Tibial artery (tissue), 4 donors: ENCODE measurements around the gene TRIM66.

ENCODE experiments used
- DNase-seq, 2 donors: peaks; one replicate each; pipeline ENCODE4 v3.0.0-alpha.2; 2019
- H3K27ac ChIP-seq, 2 donors: fragments of 200-600 bp; sonication (generic) in 1 of 2; 1 replicate in 1 of 2; 2 replicates in 1 of 2; pipeline ENCODE4 v1.5.1; 2018 to 2019; ENCODE audit warnings: mild to moderate bottlenecking in 1 of 2
- H3K27me3 ChIP-seq, 2 donors: fragments of 200-600 bp; sonication (generic) in 1 of 2; one replicate each; pipeline versions ENCODE4 v1.5.1 to v1.6.0; 2016 to 2019
- H3K36me3 ChIP-seq, 3 donors: fragments of 200-600 bp; sonication (generic) in 2 of 3; one replicate each; pipeline ENCODE4 v1.5.1; 2016 to 2019; ENCODE audit warnings: mild to moderate bottlenecking in 2 of 3
- H3K4me1 ChIP-seq, 4 donors: fragments of 200-600 bp; sonication (generic) in 2 of 4; 1 replicate in 3 of 4; 2 replicates in 1 of 4; pipeline ENCODE4 v1.5.1; 2016 to 2019
- H3K4me3 ChIP-seq, 2 donors: fragments of 200-600 bp; sonication (generic) in 1 of 2; 1 replicate in 1 of 2; 2 replicates in 1 of 2; pipeline ENCODE4 v1.5.1; 2018 to 2019; ENCODE audit warnings: mild to moderate bottlenecking in 2 of 2
- H3K9me3 ChIP-seq, 3 donors: fragments of 200-600 bp; sonication (generic) in 1 of 3; one replicate each; pipeline ENCODE4 v1.5.1; 2016 to 2019
- intact Hi-C: fragments of 100-400 bp; cut with DNase I; formaldehyde crosslinking; loops from one replicate; pipeline ENCODE4 v1.15.0; 2023; ENCODE audit warnings: low total_unique reads
- TF ChIP-seq, protein P1 (sequence below), 2 experiments: fragments of 200-600 bp in 1 of 2; fragments of 450-650 bp in 1 of 2; IDR thresholded peaks; one replicate each; pipeline ENCODE4 v1.5.1; 2017 to 2019; ENCODE audit warnings: antibody characterized with exemption in 2 of 2, mild to moderate bottlenecking in 1 of 2, moderate library complexity in 1 of 2

Gene TRIM66

DNA sequence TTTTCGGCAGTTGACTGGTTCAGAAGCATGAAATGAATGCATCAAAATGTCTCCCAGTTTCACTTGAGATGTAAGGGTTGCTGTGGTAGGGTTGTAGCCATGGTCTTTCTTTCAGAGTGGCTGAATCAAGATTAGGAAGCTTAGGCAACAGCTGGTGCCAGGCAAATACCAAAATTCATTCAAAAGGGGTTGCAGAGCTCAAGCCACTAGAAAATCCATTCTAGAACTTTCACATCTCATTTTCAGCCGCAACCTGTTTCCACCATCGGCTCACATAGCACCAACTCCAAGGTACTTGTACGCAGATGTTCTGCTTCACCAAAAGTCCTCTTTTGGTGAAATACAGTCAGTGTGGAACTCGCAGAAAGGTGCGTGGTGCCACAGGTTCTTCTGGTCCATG, 48.0 kb downstream of the TRIM66 start:
- no peak for DNase-seq
- Histone ChIP-seq H3K4me3 (no peak overlapping the region), H3K36me3 (peaks cover 28 to 67% (median 30%) of the 10 kb centered on the region in 3 donors), H3K4me1 (no peaks in the 10 kb centered on the region), H3K27ac (no peak overlapping the region), H3K9me3 (peaks cover 0 to 4% (median 4%) of the 10 kb centered on the region in 3 donors), H3K27me3 (no peaks in the 10 kb centered on the region)
- TF ChIP-seq, protein P1, sequence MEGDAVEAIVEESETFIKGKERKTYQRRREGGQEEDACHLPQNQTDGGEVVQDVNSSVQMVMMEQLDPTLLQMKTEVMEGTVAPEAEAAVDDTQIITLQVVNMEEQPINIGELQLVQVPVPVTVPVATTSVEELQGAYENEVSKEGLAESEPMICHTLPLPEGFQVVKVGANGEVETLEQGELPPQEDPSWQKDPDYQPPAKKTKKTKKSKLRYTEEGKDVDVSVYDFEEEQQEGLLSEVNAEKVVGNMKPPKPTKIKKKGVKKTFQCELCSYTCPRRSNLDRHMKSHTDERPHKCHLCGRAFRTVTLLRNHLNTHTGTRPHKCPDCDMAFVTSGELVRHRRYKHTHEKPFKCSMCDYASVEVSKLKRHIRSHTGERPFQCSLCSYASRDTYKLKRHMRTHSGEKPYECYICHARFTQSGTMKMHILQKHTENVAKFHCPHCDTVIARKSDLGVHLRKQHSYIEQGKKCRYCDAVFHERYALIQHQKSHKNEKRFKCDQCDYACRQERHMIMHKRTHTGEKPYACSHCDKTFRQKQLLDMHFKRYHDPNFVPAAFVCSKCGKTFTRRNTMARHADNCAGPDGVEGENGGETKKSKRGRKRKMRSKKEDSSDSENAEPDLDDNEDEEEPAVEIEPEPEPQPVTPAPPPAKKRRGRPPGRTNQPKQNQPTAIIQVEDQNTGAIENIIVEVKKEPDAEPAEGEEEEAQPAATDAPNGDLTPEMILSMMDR (IDR thresholded peaks at IDR 0.05): no peak
- intact Hi-C loops: no loop called here

DNA sequence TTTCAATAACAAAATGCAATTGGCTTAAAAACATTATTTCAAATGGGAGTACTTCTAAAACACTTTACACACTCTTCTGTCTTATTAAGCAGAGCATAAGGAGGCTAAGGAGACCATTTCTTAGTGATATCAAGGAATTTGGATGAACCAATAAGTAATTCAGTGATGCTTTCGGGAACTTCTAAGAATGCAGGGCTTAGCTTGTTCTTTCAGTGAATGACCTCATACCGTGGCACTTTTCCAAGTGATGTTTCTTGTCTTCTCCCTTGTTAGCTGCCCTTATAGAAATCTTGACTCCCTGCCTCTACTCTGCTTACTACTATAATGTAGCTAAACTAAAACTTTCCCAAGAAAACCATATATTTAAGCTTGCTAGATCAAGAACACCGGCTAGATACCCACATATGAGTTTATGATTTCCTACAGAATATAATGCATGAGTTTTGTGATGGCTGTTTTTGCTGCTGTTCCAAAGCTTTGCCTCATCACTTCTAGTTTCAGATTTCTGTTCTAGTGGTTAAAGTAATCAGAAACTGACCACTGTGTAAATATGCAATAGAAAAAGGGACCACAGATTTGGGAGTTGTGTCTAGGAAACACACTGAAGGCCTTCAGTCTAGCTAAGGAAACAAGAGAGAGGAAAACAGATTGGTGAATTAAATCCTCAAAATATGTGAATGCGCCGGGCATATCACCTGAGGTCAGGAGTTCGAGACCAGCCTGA, 50.9 kb downstream of the TRIM66 start:
- intact Hi-C loops: no loop called here
- TF ChIP-seq, protein P1 (IDR thresholded peaks at IDR 0.05): no peak
- DNase-seq: no peak

DNA sequence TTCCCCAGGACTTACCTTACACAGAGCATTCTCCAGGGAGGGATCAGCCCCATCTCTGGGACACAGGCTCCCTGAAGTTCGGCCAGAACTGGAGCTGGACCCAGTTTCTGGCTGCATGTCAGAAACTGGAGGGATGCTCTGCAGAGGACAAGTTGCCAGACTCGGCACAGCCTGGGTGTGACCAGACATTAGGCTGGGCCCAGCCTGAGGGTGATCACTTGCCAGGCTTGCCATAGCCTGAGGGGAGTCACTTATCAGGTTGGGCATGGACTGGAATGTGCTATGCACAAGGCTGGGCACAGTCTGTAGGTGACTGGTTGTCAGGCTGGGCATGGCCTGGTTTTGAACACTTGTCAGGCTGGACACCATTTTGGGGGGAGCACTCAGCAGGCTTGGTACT, 57.8 kb downstream of the TRIM66 start:
- intact Hi-C loops: no loop called here
- H3K4me3 ChIP-seq: no peak overlapping the region
- no peaks in the 10 kb centered on the region for H3K4me1 ChIP-seq
- H3K27ac ChIP-seq: no peak overlapping the region
- H3K9me3 ChIP-seq: no peaks in the 10 kb centered on the region
- peaks cover 41 to 59% (median 44%) of the 10 kb centered on the region in 3 donors for H3K36me3 ChIP-seq
- DNase-seq: no peak
- H3K27me3 ChIP-seq: no peaks in the 10 kb centered on the region
- TF ChIP-seq, protein P1 (IDR thresholded peaks at IDR 0.05): no peak

More for the DNA sequence above, 50.9 kb downstream of the TRIM66 start:
- Histone ChIP-seq H3K27ac (no peak overlapping the region), H3K4me3 (no peak overlapping the region), H3K9me3 (peaks cover 0 to 4% (median 4%) of the 10 kb centered on the region in 3 donors), H3K36me3 (peaks cover 7 to 41% (median 15%) of the 10 kb centered on the region in 3 donors), H3K27me3 (no peaks in the 10 kb centered on the region), H3K4me1 (no peaks in the 10 kb centered on the region)

DNA sequence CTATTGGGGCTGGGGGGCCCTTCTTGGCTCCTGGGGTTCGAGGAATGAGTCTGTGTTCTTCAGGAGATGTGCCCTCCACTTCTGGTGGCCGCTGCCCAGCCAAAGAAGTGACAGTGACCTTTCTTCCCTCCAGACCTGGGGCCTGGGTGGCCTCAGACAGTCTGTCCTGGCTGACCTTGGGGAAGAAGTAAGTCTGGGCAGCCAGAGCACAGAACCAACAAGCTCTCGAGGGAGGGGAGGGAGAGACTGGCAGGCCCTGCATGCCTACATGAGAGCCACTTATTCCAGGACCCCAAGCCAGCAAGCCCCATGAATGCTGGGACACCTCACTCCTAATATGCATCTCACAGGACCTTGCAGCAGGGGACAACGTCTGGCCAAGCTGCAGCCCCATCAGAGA, 61.3 kb downstream of the TRIM66 start:
- no peak overlapping the region for H3K27ac ChIP-seq
- intact Hi-C loops: no loop called here
- H3K4me1 ChIP-seq: no peaks in the 10 kb centered on the region
- H3K4me3 ChIP-seq: no peak overlapping the region
- TF ChIP-seq, protein P1 (IDR thresholded peaks at IDR 0.05): no peak
- H3K27me3 ChIP-seq: no peaks in the 10 kb centered on the region
- H3K9me3 ChIP-seq: no peaks in the 10 kb centered on the region
- DNase-seq: no peak
- H3K36me3 ChIP-seq: peaks cover 51 to 93% (median 51%) of the 10 kb centered on the region in 3 donors

DNA sequence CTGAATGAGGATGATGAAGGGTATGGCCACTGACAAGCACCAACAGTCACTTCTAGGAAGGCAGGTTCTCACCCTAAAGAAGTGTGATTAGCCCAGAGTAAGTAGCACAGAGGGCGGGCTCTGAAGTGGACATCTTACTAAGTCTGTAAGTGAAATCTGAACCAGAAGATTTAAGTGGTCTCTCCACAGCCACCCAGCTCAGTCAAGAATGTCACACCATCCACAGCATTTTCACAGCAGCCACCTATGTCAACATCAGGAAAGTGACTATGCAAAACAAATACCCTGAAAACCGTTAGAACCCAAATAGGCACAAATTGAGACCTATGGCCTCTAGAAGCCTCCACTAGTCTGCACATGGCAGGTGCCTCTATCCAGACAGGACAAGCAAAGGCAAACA, 65.4 kb downstream of the TRIM66 start:
- intact Hi-C loops: no loop called here
- Histone ChIP-seq H3K27me3 (no peaks in the 10 kb centered on the region), H3K9me3 (no peaks in the 10 kb centered on the region), H3K4me1 (no peaks in the 10 kb centered on the region), H3K27ac (no peak overlapping the region), H3K4me3 (no peak overlapping the region), H3K36me3 (peaks cover 25 to 72% (median 30%) of the 10 kb centered on the region in 3 donors)
- no peak for DNase-seq
- TF ChIP-seq, protein P1 (IDR thresholded peaks at IDR 0.05): no peak
